ENCODE results near the gene EIF3F.

- TF ChIP-seq CTCF (IDR thresholded peaks at IDR 0.05; ENCODE audit: poor library complexity, severe bottlenecking), result no peak
- no peak for TF ChIP-seq EZH2 (IDR thresholded peaks at IDR 0.05; ENCODE audit: borderline replicate concordance, insufficient read depth, low read length, poor library complexity, severe bottlenecking)
- TF ChIP-seq RAD21 (conservative IDR thresholded peaks at IDR 0.05), result no peak
- TF ChIP-seq EP300 (conservative IDR thresholded peaks at IDR 0.05; ENCODE audit: poor library complexity, severe bottlenecking), result no peak
- TF ChIP-seq REST (IDR thresholded peaks at IDR 0.05; ENCODE audit: borderline replicate concordance), result no peak
- TF ChIP-seq SMC3 (conservative IDR thresholded peaks at IDR 0.05; ENCODE audit: poor library complexity), result no peak
- no peak for TF ChIP-seq POLR2AphosphoS5 (IDR thresholded peaks at IDR 0.05)
- TF ChIP-seq MXI1 (conservative IDR thresholded peaks at IDR 0.05; ENCODE audit: poor library complexity, severe bottlenecking), result no peak
- no peak for TF ChIP-seq TAF1 (IDR thresholded peaks at IDR 0.05; ENCODE audit: low read depth)
Measured at GRCh38 chr11:8047382-8047781, 60.2 kb downstream of the EIF3F start.

Measured in neural cell (in vitro differentiated cells).